Epithelial cell of proximal tubule (primary cell): ENCODE measurements around the gene TMPRSS4. TPM values are rescaled to one million over a fixed set of nuclear protein-coding genes. Genes with fewer than 3 reads are reported as not detected.

ENCODE experiments used
- DNase-seq: peaks from one replicate; pipeline ENCODE4 v3.0.0-alpha.2; 2011; ENCODE audit warnings: low read depth
- H3K4me3 ChIP-seq: 2 replicates; pipeline ENCODE4 v1.5.1; 2011; ENCODE audit warnings: low read depth, mild to moderate bottlenecking, low read length
- total RNA-seq: library from RNA; depleted of rRNA; stranded (reverse); fragments of >200 nt; gene quantifications from 2 replicates; pipeline ENCODE4 v1.2.3, GENCODE V29; 2015
- TF ChIP-seq, protein P1 (sequence below): conservative IDR thresholded peaks from 2 replicates; pipeline ENCODE4 v1.5.1; 2012; ENCODE audit warnings: low read depth, mild to moderate bottlenecking, low read length

Gene TMPRSS4
- total RNA-seq, 1 donor from 2014 or later, result 26.6 TPM

DNA sequence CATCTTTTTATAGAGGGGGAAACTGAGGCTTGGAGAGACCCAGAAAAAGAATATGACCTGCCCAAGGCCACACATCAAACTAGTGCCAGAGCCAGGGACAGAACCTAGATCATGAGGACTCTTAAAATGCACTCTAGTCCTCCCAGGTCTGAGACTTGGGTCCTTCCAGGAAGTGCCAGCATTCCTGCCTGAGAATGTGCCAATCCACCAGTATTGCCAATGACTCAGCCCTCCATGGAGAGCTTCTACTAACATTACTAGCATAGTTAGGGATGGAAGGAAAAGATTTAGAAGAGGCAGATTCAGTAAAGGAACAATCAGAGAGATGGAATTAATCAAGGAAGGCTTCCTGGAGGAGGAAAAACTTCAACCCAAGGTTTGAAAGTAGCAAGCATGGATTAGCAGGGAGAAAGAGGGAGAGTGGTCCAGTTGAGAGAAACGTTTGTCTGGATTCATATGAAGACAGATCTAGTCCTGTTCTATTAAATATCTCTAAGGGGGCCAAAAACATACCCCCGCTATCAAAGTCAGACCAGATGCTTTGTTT lies 30.0 kb downstream of the TMPRSS4 start:
- no peak overlapping the region for H3K4me3 ChIP-seq
- DNase-seq, result peak; percentile 29
- TF ChIP-seq, protein P1, sequence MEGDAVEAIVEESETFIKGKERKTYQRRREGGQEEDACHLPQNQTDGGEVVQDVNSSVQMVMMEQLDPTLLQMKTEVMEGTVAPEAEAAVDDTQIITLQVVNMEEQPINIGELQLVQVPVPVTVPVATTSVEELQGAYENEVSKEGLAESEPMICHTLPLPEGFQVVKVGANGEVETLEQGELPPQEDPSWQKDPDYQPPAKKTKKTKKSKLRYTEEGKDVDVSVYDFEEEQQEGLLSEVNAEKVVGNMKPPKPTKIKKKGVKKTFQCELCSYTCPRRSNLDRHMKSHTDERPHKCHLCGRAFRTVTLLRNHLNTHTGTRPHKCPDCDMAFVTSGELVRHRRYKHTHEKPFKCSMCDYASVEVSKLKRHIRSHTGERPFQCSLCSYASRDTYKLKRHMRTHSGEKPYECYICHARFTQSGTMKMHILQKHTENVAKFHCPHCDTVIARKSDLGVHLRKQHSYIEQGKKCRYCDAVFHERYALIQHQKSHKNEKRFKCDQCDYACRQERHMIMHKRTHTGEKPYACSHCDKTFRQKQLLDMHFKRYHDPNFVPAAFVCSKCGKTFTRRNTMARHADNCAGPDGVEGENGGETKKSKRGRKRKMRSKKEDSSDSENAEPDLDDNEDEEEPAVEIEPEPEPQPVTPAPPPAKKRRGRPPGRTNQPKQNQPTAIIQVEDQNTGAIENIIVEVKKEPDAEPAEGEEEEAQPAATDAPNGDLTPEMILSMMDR, result no peak

DNA sequence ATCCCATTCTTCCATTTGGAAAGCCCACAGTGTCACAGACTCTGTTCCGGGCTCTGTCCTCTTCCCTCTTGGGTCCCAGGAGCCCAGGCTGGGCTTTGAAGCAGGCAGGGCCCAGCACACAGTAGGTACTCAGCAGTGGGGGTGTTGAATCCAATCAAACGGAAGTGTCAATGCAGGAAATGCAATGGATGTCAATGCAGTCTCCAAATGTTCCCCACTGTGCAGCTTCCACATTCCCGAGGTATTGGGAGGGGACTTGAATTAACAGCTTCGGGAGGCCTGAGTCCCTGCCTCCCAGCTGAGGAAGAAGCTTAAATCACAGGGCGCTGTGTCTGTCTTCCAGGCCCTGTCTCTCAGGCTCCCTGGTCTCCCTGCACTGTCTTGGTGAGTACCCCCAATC lies 31.6 kb downstream of the TMPRSS4 start:
- no peak for DNase-seq
- H3K4me3 ChIP-seq, result no peak overlapping the region
- TF ChIP-seq, protein P1, result no peak

DNA sequence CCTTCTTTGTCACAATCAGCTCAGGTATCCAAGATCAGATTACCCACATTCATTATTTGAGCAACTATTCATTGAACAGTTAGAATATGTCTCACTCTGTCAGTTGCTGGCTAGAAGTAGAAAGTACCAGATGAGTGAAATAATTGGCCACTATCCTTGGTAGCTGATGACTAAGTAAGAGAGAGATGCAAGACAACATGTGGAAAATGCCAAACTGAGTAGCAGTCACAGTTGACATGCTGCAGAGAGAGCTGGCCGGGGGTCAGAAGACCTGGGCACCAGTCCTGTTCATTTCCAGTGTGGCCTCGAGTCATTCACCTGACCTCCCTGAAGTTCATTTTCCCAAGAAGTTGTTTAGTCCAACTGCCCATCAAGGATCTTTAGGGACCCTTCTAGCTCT lies 32.4 kb downstream of the TMPRSS4 start:
- peak; percentile 46 for DNase-seq

DNA sequence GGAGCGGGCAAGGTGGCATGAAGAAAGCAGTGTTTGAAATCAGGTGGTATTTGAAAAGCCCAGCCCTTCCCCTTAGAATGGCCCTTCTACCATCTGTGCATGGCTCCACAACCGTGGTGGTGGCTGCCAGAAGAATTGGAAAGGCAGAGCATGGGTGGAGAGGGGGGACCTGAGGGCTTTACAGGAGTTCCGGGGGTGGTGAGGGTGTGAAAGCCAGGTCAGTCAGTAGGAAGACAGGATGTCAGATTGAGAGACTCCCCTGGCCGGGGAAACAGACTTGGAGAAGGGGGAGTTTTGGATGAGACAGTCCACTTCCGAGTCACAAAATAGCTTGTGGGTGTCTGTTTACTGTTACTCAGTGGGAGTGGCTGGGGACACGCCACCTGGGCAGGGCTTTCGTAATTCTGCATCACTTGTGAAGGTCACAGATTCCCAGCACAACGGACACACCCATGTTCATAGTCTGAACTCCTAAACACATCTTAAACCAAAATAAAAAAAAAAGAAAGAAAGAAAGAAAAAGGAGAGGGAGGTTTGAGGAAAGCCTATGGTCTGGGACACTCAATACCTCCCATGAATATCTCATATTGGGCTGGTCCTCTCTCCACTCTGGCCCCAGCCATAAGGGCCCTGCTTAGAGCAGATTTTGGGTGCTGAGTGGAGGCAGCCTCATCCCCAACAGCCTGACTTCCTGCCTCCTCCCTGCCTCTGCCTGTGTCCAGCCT lies 34.3 kb downstream of the TMPRSS4 start:
- no peak overlapping the region for H3K4me3 ChIP-seq
- DNase-seq, result no peak
- TF ChIP-seq, protein P1, result no peak

More for the DNA sequence above, 32.4 kb downstream of the TMPRSS4 start:
- no peak overlapping the region for H3K4me3 ChIP-seq
- TF ChIP-seq, protein P1, result no peak

DNA sequence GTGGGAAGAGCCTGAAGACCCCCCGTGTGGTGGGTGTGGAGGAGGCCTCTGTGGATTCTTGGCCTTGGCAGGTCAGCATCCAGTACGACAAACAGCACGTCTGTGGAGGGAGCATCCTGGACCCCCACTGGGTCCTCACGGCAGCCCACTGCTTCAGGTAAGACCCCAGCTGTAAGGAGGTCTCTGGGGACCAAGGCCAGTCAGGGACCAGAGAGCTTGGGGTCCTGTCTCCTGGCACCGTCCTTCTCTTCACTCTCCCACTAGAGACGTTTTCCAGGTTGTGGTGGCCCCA lies 34.8 kb downstream of the TMPRSS4 start:
- H3K4me3 ChIP-seq, result no peak overlapping the region
- DNase-seq, result no peak
- TF ChIP-seq, protein P1, result no peak

DNA sequence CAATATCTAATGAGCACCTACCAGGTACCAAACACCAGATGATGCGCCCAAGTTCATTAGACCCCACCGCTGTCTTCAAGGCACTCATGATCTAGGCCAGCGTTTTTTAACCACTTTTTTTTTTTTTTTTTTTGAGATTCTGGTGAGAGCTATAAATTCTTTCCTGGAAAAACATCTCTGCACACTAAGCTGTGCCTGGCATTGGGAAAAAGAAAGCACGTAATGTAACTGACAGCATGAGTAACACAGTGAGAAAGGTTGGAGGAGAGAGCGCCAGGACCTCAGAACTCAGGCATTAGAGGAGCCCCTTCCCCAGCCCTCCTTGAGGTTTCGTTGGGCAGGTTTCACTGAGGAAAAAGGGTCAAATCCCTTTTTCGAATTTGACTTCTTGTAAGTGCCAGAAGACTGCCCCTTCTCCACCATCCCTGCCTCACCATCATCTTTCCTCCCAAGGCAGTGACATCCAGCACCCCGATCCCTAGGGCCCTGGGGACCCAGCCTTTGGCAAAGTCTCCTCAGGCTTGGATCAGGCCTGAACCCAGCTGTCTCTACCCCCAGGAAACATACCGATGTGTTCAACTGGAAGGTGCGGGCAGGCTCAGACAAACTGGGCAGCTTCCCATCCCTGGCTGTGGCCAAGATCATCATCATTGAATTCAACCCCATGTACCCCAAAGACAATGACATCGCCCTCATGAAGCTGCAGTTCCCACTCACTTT lies 36.0 kb downstream of the TMPRSS4 start:
- TF ChIP-seq, protein P1, result no peak
- H3K4me3 ChIP-seq, result no peak overlapping the region
- DNase-seq, result no peak
